Activated effector memory CD4-positive, alpha-beta T cell treated with Interleukin-2 at 50 U/mL for 16 hours (primary cell): ENCODE measurements around the gene RCN2.
"Not testable (repeated sequence)": the region's sequence is repeated elsewhere in the genome, so short reads cannot be mapped to it uniquely, and the experiment has no call there.

Experiments used
- DNase-seq: peaks from one replicate; pipeline ENCODE4 v3.0.0-alpha.2; 2020

RCN2 gene, protein sequence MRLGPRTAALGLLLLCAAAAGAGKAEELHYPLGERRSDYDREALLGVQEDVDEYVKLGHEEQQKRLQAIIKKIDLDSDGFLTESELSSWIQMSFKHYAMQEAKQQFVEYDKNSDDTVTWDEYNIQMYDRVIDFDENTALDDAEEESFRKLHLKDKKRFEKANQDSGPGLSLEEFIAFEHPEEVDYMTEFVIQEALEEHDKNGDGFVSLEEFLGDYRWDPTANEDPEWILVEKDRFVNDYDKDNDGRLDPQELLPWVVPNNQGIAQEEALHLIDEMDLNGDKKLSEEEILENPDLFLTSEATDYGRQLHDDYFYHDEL

DNA sequence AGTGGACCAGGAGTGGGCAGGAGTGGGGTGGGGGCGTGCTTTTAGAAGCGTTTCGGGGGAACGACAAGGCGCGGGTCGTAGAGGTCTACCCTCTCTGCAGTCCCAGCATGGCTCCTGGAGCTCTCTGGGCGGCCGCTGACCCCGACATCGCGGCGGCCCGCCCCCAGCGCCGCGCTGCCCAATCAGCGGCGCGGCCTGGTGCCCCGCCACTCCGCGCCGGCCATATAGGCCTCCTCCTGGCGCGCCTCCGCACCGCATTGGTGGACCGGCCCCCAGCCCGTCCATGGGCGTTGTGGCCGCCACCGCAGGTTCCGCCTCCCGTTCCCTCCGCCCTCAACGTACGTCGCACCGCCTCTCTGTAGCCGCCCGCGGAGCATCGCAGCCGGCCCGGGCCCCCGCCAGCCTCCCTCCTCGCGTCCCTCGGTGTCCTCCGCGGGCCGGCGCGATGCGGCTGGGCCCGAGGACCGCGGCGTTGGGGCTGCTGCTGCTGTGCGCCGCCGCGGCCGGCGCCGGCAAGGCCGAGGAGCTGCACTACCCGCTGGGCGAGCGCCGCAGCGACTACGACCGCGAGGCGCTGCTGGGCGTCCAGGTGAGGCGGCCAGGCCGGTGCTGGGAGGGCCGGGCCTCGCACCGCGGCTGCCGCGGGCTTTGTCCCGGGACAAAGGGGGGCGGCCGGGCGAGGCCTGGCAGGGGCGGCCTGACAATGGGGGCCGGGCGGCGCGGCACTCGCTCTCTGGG, at the start of gene RCN2:
RCN2 (plus strand) TSS at position 353 of the 738 bp plus-strand sequence; CDS start at position 446, 93 bp downstream.
- DNase-seq: peak; percentile 89

- no peak for DNase-seq
Measured at GRCh38 chr15:76885212-76885611, 46.3 kb upstream of the RCN2 start.

DNA sequence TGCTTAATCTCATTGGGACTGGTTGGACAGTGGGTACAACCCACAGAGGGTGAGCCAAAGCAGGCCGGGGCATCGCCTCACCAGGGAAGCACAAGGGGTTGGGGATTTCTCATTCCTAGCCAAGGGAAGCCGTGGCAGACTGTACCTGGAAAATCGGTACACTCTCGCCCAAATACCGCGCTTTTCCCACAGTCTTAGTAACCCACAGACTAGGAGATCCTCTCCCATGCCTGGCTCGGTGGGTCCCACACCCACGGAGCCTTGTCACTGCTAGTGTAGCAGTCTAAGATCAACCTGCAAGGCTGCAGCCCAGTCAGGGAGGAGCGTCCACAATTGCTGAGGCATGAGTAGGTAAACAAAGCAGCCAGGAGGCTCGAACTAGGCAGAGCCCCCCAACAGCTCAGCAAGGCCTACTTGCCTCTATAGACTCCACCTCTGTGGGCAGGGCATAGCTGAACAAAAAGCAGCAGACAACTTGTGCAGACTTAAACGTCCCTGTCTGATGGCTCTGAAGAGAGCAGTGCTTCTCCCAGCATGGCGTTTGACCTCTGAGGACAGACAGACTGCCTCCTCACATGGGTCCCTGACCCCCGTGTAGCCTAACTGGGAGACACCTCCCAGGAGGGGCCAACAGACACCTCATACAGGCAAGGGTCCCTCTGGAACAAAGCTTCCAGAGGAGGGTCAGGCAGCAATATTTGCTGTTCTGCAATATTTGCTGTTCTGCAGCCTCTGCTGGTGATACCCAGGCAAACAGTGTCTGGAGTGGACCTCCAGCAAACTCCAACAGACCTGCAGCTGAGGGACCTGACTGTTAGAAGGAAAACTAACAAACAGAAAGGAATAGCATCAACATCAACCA, 44.0 kb upstream of the RCN2 start:
- DNase-seq: not testable (repeated sequence)

GRCh38 chr15:76892836-76893235, 38.7 kb upstream of the RCN2 start:
- DNase-seq: not testable (repeated sequence)

GRCh38 chr15:76894174-76894573, 37.4 kb upstream of the RCN2 start:
- DNase-seq: no peak

DNA sequence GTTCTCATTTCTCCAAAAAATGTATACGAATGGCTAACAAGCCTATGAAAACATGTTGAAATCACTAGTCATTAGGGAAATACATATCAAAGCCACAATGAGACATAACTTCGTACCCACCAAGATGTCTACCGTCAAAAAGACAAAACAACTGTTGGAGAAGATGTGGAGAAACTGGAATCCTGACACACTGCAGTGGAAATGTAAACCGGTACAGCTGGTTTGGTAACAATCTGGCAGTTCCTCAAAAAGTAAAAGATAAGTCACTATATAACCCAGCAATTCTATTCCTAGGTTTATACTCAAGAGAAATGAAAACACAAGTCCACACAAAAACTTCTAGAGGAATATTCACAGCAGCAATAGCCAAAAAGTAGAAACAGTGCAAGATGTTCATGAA, 33.4 kb upstream of the RCN2 start:
- DNase-seq: no peak

- DNase-seq: not testable (repeated sequence)
Measured at GRCh38 chr15:76899176-76899930, 32.2 kb upstream of the RCN2 start.

DNA sequence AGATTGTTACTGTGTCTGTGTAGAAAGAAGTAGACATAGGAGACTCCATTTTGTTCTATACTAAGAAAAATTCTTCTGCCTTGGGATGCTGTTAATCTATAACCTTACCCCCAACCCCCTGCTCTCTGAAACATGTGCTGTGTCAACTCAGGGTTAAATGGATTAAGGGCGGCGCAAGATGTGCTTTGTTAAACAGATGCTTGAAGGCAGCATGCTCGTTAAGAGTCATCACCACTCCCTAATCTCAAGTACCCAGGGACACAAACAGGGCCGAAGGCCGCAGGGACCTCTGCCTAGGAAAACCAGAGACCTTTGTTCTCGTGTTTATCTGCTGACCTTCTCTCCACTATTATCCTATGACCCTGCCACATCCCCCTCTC, 31.6 kb upstream of the RCN2 start:
- not testable (repeated sequence) for DNase-seq

- DNase-seq: no peak
Measured at GRCh38 chr15:76901965-76902364, 29.6 kb upstream of the RCN2 start.

DNA sequence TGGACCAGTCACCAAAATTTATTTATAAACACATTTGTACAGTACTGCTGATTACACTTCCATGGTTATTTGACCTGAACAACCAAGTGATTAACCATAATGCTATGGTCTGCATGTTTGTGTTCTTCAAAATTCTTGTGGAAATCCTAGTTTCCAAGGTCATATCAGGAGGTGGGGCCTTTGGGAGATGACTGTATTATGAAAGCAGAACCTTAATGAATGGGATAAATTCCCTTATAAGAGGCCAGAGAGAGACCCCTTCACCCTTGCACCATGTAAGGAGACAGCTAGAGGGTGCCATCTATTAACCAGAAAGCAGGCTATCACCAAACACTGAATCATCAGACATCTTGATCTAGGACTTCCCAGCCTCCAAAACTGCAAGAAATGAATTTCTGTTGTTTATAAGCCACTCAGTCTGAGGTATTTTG, 28.3 kb upstream of the RCN2 start:
- DNase-seq: no peak

GRCh38 chr15:76904461-76905012, 27.0 kb upstream of the RCN2 start:
- DNase-seq: peak; percentile 9

DNA sequence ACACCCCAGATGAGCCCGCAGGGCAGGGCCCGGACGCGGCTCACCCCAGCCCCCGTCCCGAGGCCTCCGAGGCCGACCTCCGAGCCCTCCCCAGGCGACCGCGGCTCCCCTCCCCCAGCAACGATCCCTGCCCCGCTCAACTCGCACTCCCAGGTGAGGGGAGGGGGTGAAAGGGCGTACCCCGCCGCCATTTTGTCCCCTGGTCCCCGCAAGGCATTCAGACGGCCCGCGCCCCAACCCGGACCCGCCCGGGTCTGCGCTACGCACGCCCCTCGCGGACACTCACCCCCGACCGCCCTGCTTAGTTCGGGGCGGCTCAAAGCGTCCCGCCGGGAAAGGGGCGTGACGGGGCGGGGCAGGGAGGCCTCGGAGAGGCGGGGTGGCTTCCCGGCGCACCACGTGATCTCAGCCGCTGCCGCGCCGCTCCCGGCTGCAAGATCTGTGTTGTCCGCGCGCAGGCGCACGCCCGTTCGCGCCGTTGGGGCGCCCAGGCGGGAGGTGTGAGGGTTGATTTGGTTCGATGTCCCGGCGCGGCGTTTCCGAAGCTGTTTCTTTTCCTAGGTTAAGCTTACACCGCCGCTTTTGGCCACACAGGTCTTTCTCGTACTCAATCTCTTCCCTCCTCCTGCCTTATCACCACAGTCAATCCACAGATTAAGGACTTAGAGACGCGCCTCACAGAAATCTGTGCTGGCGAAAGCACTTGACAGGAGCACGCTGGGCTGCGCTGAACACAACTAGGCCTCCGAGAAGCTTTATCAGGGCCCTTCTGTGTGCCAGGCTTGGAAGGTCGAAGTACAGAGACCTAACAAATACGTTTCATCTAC, 26.3 kb upstream of the RCN2 start, which contains the start of gene SCAPER:
SCAPER (minus strand) TSS at position 328 of the 827 bp plus-strand sequence. CDS start 21,523 bp downstream, outside the sequence.
- peak; percentile 86 for DNase-seq

DNA sequence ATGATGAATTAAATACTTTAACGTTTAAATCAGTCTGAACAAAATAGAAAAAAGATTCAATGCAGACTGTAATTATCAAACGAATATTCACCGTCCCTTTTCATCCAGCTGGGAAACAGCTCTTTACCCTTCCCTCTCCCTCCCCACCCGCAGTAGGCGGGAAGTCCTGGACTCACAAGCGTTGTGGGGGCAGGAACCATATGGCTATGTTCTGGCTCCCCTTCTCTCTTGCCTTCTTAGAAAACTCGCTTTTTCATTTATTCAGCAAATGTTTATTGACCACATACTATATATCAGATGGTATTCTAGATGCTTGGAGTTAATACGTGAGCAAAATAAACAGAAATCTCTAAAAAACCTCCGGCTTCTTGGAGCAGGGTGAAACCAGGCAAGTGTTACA, 25.7 kb upstream of the RCN2 start:
- no peak for DNase-seq

DNA sequence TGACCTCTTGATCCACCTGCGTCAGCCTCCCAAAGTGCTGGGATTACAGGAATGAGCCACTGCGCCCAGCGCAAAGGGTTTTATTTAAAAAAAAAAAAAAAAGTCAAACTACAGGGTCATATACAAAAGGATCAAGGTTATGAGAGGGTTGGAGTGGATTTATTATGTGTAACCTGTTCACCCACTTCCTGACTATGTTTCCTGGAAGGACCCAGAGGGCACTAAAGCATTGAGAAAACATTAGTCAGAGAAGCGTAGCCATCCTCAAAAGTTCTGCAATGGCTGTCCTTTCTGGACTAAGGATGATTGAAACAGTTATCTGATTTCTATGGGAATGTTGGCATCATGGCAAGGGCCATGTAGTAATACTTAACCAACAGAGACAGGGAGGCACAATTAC, 19.1 kb upstream of the RCN2 start:
- no peak for DNase-seq

DNA sequence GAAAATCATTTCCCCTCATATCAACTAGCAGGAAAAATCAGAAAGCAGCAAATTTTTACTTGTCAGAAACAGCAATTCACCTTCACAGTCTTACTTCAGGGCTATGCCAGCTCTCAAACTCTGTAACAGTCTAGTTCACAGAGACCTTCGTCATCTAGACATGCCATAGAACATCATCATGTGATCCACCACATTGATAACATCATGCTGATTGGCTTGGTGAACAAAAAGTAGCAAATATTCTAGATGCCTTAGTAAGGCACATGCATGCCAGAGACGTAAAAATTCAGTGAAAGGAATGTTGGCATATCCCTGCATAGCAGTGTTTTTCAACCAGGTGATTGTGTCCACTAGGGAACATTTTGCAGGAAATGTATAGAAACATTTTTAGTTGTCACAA, 17.8 kb upstream of the RCN2 start:
- no peak for DNase-seq

- no peak for DNase-seq
Measured at GRCh38 chr15:76916369-76916768, 15.2 kb upstream of the RCN2 start.

DNA sequence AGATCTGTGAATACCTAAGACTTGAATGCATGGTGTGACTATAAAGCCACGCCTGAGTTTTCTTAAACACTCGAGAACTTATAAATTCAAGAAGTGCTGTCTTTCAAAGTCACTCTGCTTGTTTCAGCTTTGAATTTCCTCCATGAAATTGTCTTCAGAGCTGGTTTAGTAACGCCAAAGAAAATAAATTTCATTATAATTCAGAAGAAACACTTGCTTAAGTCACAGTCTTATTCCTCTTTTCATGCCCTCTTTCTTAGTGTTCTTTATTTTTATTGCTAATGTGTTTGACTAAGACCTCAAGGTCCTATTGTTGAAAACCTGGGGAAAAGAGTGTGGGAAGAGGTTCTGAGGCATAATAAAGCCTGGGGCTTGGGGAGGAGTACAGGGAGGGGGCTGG, 3.3 kb upstream of the RCN2 start:
- no peak for DNase-seq

DNA sequence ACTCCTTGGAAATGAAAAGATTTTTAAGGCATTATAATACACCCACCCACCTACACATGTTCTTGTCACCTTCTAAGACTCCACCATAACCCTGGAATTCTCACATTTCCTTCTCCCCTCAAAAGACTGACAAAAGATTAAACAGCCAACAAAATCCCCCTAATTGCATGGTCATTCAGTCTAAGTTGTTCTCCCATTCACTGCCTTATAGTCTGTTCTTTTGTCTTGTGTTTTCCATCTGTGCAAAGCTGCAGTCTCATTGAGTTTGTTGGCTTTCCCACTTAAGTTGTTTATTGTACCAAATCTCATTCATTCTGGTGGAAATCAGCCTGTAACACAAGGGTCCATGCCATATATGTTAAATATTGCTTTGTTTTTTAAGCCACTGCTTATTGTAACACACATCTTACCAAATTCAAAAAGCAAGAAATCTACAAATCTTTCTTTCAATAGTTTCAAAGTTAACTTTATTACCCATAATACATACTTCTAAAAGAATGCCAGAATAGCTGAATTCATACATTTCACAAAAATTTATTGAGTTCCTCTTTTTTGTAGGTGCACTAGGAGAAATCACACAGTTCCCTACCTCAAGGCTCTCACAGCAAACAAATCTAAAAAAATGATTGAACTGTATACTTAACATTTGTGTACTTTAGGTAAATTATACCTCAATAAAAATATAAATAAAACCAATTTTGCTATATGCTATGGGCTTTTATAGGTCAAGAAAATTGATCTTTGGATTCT, 2.4 kb upstream of the RCN2 start:
- no peak for DNase-seq

DNA sequence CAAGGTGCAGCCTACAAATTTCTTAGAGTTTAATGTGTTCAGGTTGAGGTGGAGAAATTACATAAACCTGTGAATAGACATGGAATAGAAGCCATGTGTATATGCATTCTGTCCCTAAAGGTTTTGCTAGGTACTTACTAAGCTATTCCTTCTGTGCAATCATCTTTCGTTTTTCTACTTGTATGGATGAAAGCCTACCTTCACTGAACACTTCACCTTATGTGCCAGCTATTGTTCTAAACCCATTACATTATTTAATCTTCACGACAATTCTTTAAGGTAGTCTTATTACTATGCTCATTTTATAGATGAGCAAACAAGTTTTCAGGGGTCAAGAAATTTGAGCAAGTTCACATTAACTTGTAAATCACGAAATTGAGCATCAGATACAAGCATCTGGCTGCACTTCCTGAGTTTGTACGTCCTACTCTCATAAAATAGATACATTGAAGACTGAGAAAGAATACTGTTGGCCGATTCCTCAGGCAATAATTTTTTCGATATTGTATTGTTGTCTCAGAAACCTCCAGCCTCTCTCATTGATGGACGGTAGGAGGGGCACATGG, 635 bp upstream of the RCN2 start:
- DNase-seq: no peak
